Upper lobe of right lung (tissue), 1 donor: ENCODE data around the gene PRELP. TPM values are rescaled to one million over a fixed set of nuclear protein-coding genes. Genes with fewer than 3 reads are reported as not detected.

Experiments
- ATAC-seq: fragments of 200-7000 bp; cut with Tn5 transposase; one replicate; pipeline ENCODE4 v1.9.1; 2020; ENCODE audit warnings: mild to moderate bottlenecking, moderate library complexity
- DNase-seq: peaks from one replicate; pipeline ENCODE4 v3.0.0-alpha.2; 2020
- H3K27ac ChIP-seq: fragments of 200-600 bp; one replicate; pipeline ENCODE4 v1.8.0; 2022
- H3K27me3 ChIP-seq: fragments of 200-600 bp; one replicate; pipeline ENCODE4 v1.8.0; 2022; ENCODE audit warnings: mild to moderate bottlenecking
- H3K36me3 ChIP-seq: fragments of 200-600 bp; one replicate; pipeline ENCODE4 v1.8.0; 2022
- H3K4me1 ChIP-seq: fragments of 200-600 bp; one replicate; pipeline ENCODE4 v1.8.0; 2022
- H3K4me3 ChIP-seq: fragments of 200-600 bp; one replicate; pipeline ENCODE4 v1.8.0; 2022; ENCODE audit warnings: mild to moderate bottlenecking
- H3K9me3 ChIP-seq: fragments of 200-600 bp; one replicate; pipeline ENCODE4 v1.8.0; 2022
- CTCF ChIP-seq: fragments of 200-600 bp; IDR thresholded peaks from one replicate; pipeline ENCODE4 v1.8.0; 2022; ENCODE audit warnings: antibody characterized with exemption
- intact Hi-C: fragments of 100-400 bp; cut with DNase I; formaldehyde crosslinking; loops from one replicate; pipeline ENCODE4 v1.11.0; 2022
- total RNA-seq: library from RNA; stranded (reverse); fragmentation: NEBNext Ultra II Directional; extraction: Animal tissue kit (Norgen Biotek cat#: 25700); gene quantifications from one replicate; pipeline ENCODE4 v1.2.1, GENCODE V29; 2021
- donor health status: DM: no; HTN: yes; CAD: no; lungs with severe emphysema.

Gene PRELP
- total RNA-seq, 1 donor from 2014 or later, result 91.8 TPM

GRCh38 chr1:203450001-203450400 lies 25.6 kb upstream of the PRELP start:
- Histone ChIP-seq H3K4me1 (peaks cover 6% of the 10 kb centered on the region), H3K9me3 (no peaks in the 10 kb centered on the region), H3K27ac (no peak overlapping the region), H3K4me3 (no peak overlapping the region), H3K36me3 (no peaks in the 10 kb centered on the region), H3K27me3 (peaks cover 2% of the 10 kb centered on the region)
- no peak for TF ChIP-seq CTCF
- intact Hi-C loops, result no loop called here
- ATAC-seq (no peak), DNase-seq (no peak)

GRCh38 chr1:203450479-203451149 lies 25.0 kb upstream of the PRELP start:
- Histone ChIP-seq H3K4me1 (peaks cover 6% of the 10 kb centered on the region), H3K27me3 (peaks cover 5% of the 10 kb centered on the region), H3K36me3 (no peaks in the 10 kb centered on the region), H3K9me3 (no peaks in the 10 kb centered on the region), H3K4me3 (no peak overlapping the region), H3K27ac (no peak overlapping the region)
- DNase-seq, result no peak
- intact Hi-C loops, result no loop called here
- no peak for ATAC-seq
- TF ChIP-seq CTCF, result no peak

GRCh38 chr1:203451836-203452784 lies 23.5 kb upstream of the PRELP start:
- intact Hi-C loops, result no loop called here
- no peak for ATAC-seq
- H3K36me3 ChIP-seq, result no peaks in the 10 kb centered on the region
- DNase-seq, result no peak
- H3K9me3 ChIP-seq, result no peaks in the 10 kb centered on the region
- no peak overlapping the region for H3K4me3 ChIP-seq
- no peak for TF ChIP-seq CTCF
- H3K4me1 ChIP-seq, result peaks cover 6% of the 10 kb centered on the region
- peaks cover 5% of the 10 kb centered on the region for H3K27me3 ChIP-seq
- no peak overlapping the region for H3K27ac ChIP-seq

GRCh38 chr1:203453016-203453415 lies 22.6 kb upstream of the PRELP start:
- no peak for TF ChIP-seq CTCF
- H3K4me3 ChIP-seq, result no peak overlapping the region
- intact Hi-C loops, result no loop called here

GRCh38 chr1:203453616-203454015 lies 22.0 kb upstream of the PRELP start:
- TF ChIP-seq CTCF, result no peak
- H3K4me3 ChIP-seq, result no peak overlapping the region
- H3K27ac ChIP-seq, result no peak overlapping the region
- DNase-seq (no peak), ATAC-seq (no peak)
- no peaks in the 10 kb centered on the region for H3K9me3 ChIP-seq
- H3K4me1 ChIP-seq, result peaks cover 6% of the 10 kb centered on the region
- H3K27me3 ChIP-seq, result peaks cover 5% of the 10 kb centered on the region
- no peaks in the 10 kb centered on the region for H3K36me3 ChIP-seq
- intact Hi-C loops, result no loop called here

More at GRCh38 chr1:203453016-203453415, 22.6 kb upstream of the PRELP start:
- ATAC-seq, result no peak
- H3K9me3 ChIP-seq, result no peaks in the 10 kb centered on the region
- no peak for DNase-seq
- no peak overlapping the region for H3K27ac ChIP-seq
- H3K27me3 ChIP-seq, result peaks cover 5% of the 10 kb centered on the region
- peaks cover 6% of the 10 kb centered on the region for H3K4me1 ChIP-seq
- no peaks in the 10 kb centered on the region for H3K36me3 ChIP-seq
